HuH-7 (cell line): ENCODE measurements around the gene MTCP1.
A peak's percentile ranks its signal among the peaks of the same experiment; 100 is the strongest.

Experiments
- DNase-seq: peaks from one replicate; pipeline ENCODE4 v3.0.0; 2011; ENCODE audit warnings: low spot score

MTCP1 gene

GRCh38 chrX:155053656-155054055 lies 17.3 kb downstream of the MTCP1 start:
- no peak for DNase-seq

GRCh38 chrX:155052738-155053498 lies 18.0 kb downstream of the MTCP1 start:
- DNase-seq: no peak

- no peak for DNase-seq
These were observed 21.8 kb downstream of the MTCP1 start for GRCh38 chrX:155048977-155049619.

DNA sequence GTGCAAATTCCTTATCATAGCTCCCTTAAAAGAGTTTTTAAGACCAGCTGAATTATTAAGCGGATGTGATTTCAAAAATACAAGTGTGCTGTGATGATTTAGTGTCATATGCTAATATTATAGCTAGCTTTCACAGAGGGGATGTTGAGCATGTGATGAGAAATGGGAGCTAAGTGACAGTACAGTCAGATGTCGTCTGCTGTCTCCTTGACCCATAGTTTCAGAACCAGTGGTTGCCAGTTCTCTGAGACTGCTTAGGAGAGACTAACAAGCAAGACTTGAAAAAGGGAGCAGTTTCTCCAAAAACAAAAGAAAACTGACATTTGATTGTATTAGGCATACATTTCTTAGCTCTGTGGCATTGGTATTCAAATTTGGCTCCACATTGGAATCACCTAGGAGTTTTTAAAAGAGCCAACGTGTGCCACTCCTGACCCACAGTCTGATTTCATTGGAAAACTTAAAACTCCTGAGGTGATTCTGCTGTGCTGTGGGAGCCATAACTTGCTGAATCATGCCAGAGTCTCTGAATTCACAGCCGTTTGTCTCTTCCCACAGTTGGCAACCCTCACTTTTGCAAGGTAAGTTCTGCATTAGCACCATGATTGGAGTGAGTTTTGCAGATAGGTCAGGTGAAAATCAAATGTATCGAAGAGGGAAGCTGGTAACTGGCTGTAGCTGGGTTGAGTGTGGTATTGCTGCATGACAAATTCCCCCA lies 24.0 kb downstream of the MTCP1 start:
- no peak for DNase-seq

DNA sequence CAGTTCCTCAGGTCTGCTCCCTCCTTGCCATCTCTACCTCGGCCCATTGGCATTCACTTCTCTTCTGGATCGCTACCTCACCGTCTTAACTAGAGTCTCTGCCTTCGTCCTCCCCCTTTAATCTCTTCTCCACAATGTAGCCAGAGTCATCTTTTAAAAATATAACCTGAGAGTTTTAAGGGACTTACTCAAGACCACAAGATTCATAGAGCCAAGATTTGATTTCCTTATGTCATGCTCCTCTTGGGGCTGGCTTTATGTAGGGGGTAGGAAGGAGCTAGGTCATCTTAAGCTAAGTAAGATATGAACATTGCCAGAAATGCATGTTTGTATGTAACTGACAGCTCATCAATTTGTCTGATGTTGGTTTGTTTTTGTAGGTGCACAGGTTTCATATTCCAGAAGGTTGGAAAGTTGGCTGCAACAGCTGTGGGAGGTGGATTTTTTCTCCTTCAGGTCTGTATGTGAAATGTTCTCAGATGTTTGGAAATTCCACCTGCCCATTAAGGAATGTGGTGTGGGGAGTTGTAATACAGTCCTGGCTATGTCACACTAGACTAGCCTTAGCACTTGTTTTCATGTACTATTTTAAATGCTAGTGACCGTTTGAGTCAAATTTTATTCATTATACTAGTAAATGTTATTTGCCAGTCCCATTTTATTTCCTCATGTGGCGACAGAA lies 24.7 kb downstream of the MTCP1 start:
- no peak for DNase-seq

DNA sequence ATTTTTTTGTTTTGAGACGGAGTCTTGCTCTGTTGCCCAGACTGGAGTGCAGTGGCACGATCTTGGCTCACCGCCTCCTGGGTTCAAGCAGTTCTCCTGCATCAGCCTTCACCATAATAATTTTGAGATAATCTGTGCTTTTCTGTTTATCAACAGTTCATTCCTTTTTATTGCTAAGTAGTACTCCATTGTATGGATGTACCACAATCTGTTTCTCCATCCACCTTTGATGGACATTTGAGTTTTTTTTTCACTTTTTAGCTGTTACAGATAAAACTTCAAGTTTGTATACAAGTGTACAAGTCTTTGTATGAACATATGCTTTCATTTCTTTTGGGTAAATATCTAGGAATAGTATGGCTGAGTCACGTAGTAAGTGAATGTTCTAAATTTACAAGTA lies 35.2 kb downstream of the MTCP1 start:
- no peak for DNase-seq

GRCh38 chrX:155031657-155032056 lies 39.3 kb downstream of the MTCP1 start:
- DNase-seq: no peak

- DNase-seq: no peak
These were observed 42.1 kb downstream of the MTCP1 start for GRCh38 chrX:155028877-155029291.

GRCh38 chrX:155028129-155028528 lies 42.8 kb downstream of the MTCP1 start:
- DNase-seq: no peak

- DNase-seq: no peak
These were observed 43.3 kb downstream of the MTCP1 start for GRCh38 chrX:155027509-155028066.

GRCh38 chrX:155026727-155027508 lies 44.0 kb downstream of the MTCP1 start, which contains the start of gene FUNDC2:
TSS of gene FUNDC2 (plus strand) at chrX:155026844. CDS start at chrX:155026939, 95 bp downstream.
- peak; percentile 73 for DNase-seq

GRCh38 chrX:155026420-155026726 lies 44.6 kb downstream of the MTCP1 start:
- no peak for DNase-seq

GRCh38 chrX:155023907-155024833 lies 46.8 kb downstream of the MTCP1 start:
- DNase-seq: no peak

- DNase-seq: no peak
These were observed 48.4 kb downstream of the MTCP1 start, which contains the start of gene F8 for GRCh38 chrX:155022585-155022984. TSS of gene F8 (minus strand) at chrX:155022723. CDS start at chrX:155022552, 171 bp downstream.

- DNase-seq: no peak
These were observed 50.3 kb downstream of the MTCP1 start for GRCh38 chrX:155020591-155020990.
